HG03342 (cell line): ENCODE data around the gene USF1.
"Not testable (repeated sequence)": the region's sequence is repeated elsewhere in the genome, so short reads cannot be mapped to it uniquely, and the experiment has no call there.

ENCODE experiments used
- ATAC-seq: cut with Tn5 transposase; IDR thresholded peaks from one replicate; pipeline ENCODE4 v1.9.1; 2021; ENCODE audit warnings: mild to moderate bottlenecking, moderate library complexity; ENCODE audit not compliant: unreplicated experiment

Gene USF1

DNA sequence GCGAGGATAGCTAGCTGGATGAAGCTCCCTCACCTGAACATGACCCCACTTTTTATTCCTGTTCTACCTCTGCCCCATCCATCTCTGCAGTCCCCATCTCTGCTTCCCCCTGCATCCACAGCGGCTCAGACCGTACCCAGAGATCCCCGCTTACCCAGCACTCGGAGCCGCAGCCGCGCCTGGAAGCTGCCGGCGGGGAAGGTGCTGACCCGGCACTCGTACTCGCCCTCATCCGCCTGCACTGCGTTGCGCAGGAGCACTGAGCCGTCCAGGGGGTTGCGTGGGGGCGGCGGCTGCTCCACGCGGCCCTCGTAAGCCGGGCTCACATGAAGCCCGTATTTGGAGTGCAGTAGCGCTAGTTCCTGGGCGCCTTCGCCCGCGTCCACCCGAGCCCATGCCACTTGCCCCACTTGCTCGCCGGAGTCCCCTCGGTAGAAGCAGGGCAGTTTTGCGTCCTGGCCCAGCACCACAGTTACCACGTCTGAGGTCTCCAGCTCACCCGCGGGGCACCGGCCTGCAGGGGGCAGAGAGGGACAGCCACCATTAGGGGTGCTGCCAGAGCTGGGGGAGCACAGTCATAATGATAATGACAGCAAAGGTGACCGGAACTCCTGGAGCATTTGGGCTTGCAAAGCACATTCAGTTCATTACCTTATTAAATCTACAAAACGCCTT is 33.8 kb upstream of the USF1 start:
- no peak for ATAC-seq

DNA sequence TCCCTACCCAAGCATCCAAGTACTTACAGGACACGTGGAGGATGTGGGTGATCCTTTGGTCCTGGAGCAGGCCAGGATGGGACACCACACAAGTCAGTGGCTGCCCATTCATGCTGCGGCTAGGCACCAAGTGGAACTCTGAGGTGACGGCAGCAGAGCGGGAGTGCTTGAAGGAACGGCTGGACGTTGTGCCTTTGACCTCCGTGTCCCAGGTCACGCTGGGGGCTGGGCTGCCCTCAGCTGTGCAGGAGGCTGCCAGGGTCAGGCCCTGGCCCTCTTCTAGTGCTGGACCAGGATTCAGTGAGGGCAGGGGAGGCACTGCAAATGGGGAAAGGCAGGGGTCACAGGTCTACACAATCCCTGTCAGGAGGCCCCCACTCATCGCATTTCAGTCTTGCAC is 31.6 kb upstream of the USF1 start:
- no peak for ATAC-seq

DNA sequence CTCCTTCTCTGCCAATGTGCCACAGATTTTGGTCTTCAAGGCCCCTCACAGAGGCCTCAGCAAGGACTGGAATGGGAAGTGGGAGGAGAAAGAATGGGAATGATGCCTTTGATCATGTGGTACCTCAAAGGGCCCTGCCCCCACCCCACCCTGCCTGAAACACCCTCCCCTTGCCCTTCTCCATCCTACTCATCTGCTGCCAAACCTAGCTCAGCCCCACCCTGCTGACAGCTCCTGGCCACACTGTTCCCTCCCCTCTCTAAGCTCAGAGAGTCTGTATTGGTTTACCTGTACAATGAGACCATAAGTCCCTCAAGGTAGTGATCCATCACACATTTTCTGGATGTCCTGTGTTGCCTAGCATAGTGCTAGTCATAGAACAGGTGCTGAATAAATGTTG is 30.6 kb upstream of the USF1 start:
- no peak for ATAC-seq

DNA sequence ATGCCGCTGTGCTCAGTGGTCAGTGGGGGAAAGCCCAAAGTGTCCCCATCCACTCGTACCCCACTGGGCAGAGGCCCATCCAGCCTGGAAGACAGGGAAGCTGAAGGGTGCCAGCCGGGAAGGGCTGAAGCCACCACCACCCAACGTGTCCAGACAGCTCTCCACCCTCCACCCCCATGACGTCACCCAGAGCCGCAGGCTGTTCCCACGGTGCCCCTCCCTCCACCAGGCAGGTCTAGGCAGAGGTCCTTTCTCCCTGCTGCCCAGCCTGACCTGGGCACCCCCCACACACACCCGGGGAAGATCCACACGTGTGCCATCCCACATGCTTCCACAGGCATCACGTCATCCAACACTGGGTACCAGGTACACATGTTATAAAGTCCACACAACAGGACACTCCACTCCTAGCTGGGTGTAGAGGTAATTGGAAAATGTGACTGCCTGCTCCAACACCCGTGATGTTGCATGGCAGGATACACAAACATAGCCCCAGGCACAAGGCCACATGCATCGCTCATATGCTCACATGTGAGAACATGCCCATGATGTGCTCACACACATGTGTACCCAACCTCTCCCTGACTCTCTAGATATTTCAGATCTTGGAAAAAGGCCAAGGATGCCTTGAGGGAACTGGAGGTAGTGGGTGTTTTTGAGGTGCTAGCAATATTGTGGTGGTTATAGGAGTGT is 29.0 kb upstream of the USF1 start:
- no peak for ATAC-seq

DNA sequence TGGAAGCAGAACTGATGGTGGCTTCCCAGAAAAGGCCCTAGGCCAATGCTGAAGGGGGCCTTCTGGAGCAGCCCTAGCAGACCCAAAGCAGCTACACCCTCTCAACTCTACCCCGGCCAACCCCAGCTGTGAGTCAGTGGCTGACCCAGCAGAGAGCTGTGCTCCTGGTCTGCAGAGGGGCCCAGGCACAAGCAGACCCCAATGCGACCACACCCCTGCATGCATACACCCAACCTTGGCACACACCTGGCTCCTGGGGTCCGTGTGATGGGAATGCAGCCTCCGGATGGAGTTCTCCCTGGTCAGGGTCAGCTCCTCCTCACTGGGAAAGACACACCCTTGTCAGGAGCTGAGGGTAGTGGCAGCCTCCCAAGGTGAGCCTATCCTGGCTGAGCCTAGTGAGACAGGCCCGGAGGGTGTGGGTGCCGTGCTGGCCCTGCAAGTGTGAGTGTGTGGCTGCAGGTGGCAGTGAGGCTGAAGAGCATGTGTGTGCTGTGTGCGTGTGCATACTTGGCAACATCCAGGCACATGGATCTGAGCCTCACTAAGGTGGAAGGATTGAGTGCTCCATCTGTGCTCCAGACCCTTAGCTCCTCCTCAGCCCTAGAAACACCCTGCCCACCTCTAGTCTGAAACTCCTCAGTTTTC is 27.8 kb upstream of the USF1 start:
- no peak for ATAC-seq

DNA sequence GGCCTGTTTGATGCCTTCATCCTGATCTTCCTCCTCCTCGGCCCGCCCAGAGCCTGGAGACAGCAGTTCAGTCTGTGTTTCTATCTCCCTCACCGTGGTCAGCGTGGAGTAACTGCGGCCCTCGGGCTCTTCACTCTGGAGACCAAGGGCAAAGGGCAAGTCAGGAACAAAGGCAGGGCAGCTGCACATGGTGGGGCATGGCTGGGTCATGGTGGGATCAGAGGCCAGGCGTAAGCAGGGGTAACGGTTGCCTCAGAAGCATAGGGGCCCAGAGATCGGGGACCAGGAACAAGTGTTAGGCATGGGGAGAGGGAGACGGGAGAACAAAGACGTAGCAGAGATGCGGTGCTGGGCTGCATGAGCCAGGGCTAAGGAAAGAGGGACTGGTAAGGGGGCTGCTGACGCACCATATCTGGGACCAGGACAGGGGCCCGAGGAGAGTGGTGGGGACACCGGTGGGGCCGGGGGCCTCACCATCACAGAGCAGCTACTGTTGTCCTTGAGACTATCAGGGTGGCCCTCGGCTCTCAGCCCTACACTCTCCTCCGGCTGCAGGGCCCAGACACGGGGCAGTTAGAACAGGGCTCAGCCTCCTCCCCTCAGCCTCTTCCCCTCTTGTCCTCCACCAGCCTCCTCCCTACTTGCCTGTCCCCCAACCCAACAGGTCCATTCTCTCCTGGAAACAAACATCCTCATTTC is 27.1 kb upstream of the USF1 start:
- ATAC-seq, result no peak

DNA sequence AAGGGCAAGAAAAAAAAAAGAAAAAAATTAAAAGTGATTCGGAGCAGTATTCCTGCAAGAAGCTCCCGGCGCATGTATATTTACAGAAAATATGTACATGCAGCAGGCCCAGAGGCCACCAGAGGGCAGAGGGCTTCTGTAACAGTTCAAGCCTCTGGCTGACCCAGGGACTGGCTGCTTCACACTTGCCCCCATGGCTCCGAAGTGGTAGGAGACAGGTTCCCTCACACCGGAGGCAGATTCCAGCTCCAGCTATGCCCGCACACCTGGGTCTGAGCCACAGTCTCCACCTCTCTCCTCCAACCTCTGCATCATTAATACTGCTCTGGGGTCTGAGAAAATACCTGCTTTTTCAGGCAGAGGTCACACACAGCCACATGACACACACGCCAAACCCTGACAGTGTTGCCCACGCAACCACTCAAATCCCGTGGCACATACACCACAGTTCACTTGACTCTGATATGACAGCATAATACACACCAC is 26.2 kb upstream of the USF1 start:
- ATAC-seq, result no peak

DNA sequence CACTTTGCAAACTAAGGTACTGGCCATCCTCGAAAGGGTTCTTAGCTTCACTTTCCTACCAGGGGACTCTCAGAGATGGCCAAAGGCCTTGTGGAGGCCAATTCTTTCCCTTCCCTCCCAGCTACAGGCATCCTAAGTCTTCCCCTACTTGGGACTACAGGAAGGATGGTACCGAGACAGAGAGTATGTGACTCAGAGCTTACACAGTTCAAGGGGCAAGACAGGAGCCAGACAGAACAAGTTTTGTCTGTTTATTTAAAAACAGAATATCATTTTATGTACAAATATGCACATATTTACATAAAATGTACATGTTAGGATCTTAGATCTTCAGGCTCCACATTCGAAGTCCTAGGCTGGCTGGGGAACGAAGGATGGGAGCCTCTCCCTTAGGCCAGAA is 25.0 kb upstream of the USF1 start:
- ATAC-seq, result no peak

DNA sequence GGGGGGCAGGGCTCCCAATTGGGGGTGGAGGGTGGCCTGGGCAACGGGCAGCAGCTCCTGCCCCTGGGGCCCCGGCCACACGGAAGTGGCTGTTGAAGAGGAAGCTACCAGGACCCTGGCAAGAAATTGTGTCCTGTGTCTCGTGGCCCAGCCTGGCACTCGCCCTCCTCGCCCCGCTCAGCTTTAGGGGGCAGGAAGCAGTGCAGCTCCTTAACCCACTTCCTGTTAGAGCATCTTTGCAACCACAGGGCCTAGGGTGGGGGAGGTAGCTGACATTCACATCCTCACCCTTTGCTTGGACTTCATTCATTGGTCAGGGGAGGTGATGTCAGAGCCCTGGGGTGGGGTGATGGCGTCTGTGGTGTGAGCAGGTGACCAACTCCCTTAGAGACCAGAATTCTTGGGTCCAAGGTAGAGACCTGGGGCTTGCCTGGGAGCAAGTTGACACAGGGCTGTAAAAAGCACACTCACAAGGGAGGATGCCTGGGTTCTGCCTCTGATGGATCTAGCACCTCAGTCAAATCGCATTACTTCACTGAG is 24.0 kb upstream of the USF1 start, which contains the start of gene ARHGAP30:
ARHGAP30 (minus strand) TSS at position 161 of the 540 bp plus-strand sequence. CDS start 267 bp downstream, outside the sequence.
- ATAC-seq, result peak; percentile 85

DNA sequence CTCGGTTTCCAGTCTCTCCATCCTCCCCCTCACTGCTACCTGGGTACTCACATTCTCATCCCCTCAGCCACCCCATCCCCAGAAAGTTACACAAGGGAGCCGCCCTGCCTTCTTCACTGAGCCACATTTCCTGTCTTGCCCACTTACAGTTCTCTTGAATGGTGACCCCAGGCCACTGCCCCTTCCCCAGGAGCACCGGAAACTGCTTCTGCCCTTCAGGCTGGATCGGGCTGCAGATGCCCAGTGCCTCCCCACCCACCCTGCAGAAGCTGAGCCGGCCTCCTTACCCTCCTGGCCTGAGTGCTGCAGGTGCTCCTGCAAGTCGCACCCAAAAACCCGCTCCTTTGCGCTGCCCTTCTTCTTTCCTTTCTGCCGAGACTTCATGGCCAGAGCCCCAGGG is 23.5 kb upstream of the USF1 start:
- no peak for ATAC-seq

DNA sequence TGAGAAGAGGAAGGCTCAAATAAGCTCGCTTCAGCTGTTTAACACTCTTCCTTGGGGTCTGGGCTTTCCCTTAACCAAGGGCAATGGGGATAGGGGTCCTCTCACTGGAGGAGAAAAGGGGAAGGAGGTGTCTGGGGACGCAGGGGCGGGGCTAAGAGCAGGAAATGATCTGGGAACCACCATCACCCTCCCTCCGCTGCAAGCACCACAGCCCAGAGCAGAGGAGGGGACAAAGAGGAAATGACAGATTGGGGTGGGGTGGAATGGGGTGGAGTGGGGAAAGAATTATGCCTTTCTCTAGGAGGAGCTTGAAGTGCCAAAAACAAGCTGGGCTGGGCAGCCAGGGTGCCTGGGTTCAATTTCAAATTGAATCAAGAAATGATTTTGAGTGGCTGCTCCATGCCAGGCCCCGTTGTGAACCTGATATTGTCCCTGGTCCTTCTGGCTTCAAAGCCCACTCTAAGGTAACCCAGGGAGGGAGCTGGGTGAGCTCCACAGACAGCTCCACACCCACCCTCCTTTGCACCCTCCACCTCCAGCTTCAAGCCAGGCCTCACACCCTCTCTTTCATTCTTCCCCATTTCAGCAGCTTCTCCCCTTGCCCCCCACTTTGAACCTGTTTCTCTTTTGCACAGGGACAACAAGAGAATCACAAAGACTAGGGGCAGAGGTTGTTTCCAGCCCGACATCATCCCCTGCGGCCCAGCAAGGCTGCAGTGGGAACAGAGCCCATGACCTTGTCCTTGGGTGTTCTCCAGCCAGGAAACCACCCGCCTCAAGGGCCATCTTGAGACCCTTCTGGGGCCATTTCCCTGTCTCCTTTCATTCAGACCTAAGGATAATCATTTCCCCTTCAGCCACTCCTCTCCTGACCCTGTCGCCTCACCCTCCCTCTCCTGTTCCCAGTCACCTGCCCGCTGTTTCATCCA is 22.8 kb upstream of the USF1 start:
- peak; percentile 55 for ATAC-seq

DNA sequence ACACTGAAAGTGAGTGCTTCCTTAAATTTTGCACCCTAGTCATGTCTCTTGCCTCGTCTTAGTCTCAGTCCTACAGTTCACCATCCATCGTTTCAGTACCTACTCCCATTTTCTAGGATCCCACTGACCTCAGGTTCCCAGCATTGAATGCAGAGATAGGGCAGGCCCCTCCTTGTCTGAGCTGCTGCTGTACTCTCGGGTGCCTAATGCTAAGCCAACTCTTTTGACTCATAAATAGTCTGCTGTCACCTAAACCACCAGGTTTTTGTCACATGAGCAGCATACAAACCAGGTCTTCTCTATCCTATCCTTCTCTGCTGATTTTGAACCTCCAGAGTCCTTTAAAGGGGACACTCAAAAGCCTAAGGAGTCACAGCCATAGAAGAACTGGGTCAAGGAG is 20.9 kb upstream of the USF1 start:
- ATAC-seq, result no peak

DNA sequence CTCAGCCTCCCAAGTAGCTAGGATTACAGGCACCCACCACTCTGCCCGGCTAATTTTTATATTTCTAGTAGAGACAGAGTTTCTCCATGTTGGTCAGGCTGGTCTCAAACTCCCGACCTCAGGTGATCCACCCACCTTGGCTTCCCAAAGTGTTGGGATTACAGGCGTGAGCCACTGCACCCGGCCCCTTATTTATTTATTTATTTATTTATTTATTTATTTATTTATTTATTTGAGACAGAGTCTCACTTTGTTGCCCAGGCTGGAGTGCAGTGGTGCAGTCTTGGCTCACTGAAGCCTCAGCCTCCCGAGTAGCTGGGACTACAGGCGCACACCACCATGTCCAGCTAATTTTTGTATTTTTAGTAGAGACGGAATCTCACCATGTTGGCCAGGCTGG is 19.9 kb upstream of the USF1 start:
- not testable (repeated sequence) for ATAC-seq

DNA sequence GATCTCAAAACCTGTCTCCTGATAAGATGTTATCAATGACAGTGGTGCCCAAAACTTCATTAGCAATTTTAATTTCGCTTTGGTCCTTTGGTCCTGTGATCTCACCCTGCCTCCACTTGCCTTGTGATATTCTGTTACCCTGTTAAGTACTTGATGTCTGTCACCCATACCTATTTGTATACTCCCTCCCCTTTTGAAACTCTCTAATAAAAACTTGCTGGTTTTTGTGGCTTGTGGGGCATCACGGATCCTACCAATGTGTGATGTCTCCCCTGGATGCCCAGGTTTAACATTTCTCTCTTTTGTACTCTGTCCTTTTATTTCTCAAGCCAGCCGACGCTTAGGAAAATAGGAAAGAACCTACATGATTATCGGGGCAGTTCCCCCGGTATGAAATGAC is 18.2 kb upstream of the USF1 start:
- ATAC-seq, result not testable (repeated sequence)

DNA sequence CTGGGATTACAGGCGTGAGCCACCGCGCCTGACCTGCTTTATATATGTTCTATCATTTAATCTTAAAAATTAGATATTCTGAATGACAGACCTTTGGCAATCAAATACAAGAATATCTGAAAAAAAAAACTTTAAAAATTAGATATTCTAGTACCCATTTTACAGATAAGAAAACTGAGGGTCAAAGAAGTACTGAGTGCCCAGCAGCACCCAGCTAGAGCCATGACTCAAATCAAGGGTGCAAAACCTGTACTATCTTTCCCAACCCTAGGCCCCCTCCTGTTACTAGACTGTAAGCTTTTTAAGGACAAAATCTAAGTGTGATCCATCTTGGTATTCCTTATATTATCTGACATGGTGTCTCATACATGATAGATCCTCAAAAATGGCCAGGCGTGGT is 15.6 kb upstream of the USF1 start:
- no peak for ATAC-seq

DNA sequence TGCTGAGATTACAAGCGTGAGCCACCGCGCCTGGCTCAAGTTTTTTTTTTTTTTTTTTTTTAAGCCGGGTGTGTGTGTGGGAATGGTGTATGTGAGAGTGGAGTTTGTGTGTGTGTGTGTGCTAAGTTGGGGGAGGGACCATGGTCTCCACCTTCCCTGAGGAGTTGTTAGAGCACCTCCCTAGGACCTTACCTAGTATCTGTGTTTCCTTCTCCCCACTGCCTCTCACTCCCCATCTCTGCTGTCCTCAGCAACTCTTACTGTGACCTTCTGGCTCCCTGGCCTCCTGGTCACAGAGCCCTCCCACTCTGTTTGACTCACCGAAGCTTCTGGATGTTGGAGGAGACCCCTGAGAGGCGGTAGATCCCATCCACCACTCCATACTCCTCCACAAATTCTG is 13.5 kb upstream of the USF1 start:
- no peak for ATAC-seq

DNA sequence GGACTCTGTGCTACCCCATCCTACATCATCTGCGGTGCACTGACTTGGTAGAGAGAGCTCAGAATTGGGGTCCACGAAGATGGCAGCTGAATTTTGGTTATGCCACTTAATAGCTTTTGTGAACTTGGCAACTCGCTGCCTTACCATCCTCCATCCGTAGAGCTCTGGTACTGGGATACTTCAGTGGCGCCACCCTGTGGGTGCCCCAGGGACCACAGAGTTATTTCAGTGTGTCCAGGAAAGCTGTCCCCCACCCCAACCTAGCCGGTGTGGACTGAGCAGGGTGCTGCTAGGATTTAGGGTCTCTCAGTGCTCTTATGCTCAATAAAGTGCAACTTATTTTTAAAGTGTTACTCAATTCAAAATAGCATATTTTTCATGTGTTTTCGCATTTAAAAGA is 9.0 kb upstream of the USF1 start:
- no peak for ATAC-seq

DNA sequence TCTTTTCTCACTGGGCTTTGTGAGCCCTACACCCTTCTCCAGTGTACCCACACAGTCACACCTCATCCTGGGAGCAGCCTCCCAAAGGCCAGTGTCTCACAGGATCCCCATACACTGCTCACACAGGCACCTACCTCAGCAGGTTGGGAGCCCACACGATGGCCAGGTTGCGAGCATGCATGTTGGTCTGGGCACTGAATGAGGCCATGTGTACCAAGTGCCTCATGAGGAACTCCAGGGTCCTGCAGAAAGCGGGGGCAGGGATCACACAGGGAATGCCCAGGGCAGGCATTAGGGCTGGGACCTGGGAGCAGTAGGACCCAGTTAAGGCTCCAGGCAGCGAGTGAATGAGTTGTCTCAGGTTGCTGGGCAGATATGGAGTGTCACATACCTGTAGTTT is 8.5 kb upstream of the USF1 start:
- no peak for ATAC-seq

DNA sequence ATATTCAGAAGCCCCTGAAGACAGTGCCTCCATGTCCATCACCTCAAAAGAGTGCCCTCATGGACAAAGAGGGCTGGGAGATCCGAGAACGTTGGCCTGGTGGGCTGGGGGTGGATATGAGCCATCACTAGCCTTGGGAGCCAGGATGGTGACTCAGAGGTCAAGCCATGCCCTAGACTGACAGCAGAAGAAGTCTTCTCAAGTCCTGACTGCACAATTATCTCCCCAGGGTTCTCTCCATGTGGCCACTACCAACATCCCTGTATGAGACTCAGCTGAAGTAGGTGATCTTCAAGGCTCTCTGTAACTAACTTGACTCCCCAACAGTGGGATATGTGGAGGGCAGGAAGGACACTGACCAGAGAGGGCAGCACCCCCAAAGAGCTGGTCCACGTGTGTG is 7.1 kb upstream of the USF1 start:
- ATAC-seq, result no peak

DNA sequence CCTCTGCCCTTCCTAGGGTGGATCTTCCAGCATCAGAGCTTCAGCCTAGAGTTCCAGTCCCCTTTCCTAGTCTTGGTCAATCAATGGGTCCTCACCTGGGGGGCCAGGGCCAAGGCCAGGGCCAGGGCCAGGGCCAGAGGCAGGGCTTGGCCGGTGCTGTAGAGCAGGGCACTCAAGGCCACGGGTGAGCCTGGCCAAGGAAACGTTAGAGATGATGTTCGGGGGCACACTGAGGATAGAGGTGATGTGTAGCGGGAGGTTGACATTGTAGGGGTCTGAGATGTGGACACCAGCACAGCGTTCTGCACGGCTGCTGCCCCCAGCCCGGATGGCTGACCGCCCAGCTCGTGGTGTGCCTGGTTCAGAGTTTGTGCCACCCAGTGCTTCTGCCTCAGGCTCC is 5.4 kb upstream of the USF1 start:
- no peak for ATAC-seq
